ENCODE measurements around the gene DHPS. TPM values are rescaled to one million over a fixed set of nuclear protein-coding genes. Genes with fewer than 3 reads are reported as not detected.

The DHPS gene
- total RNA-seq, 2 donors from 2014 or later, result 55.8 to 136 TPM

DNA sequence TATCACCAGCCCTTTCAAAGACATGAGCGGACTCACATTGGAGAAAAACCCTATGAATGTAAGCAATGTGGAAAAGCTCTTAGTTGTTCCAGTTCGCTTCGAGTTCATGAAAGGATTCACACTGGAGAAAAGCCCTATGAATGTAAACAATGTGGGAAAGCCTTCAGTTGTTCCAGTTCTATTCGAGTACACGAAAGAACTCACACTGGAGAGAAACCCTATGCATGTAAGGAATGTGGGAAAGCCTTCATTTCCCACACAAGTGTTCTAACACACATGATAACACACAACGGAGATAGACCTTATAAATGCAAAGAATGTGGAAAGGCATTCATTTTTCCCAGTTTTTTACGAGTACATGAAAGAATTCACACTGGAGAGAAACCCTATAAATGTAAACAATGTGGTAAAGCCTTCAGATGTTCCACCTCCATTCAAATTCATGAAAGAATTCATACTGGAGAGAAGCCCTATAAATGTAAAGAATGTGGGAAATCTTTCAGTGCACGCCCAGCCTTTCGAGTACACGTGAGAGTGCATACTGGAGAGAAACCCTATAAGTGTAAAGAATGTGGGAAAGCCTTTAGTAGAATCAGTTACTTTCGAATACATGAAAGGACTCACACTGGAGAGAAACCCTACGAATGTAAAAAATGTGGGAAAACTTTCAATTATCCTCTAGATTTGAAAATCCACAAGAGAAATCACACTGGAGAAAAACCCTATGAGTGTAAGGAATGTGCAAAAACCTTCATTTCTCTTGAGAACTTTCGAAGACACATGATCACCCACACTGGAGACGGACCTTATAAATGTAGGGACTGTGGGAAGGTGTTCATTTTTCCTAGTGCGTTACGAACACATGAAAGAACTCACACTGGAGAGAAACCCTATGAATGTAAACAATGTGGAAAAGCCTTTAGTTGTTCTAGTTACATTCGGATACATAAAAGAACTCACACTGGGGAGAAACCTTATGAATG lies 53.3 kb downstream of the DHPS start:
- intact Hi-C loops (cut with DNase I), result no loop called here
- TF ChIP-seq, protein P1, sequence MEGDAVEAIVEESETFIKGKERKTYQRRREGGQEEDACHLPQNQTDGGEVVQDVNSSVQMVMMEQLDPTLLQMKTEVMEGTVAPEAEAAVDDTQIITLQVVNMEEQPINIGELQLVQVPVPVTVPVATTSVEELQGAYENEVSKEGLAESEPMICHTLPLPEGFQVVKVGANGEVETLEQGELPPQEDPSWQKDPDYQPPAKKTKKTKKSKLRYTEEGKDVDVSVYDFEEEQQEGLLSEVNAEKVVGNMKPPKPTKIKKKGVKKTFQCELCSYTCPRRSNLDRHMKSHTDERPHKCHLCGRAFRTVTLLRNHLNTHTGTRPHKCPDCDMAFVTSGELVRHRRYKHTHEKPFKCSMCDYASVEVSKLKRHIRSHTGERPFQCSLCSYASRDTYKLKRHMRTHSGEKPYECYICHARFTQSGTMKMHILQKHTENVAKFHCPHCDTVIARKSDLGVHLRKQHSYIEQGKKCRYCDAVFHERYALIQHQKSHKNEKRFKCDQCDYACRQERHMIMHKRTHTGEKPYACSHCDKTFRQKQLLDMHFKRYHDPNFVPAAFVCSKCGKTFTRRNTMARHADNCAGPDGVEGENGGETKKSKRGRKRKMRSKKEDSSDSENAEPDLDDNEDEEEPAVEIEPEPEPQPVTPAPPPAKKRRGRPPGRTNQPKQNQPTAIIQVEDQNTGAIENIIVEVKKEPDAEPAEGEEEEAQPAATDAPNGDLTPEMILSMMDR (IDR thresholded peaks at IDR 0.05), result no peak
- H3K27me3 ChIP-seq, result no peaks in the 10 kb centered on the region
- H3K4me3 ChIP-seq, result no peak overlapping the region
- H3K4me1 ChIP-seq, result no peaks in the 10 kb centered on the region
- DNase-seq (no peak), ATAC-seq (no peak)
- no peak overlapping the region for H3K27ac ChIP-seq
- peaks cover 0 to 8% (median 0%) of the 10 kb centered on the region in 3 donors for H3K9me3 ChIP-seq
- peaks cover 28 to 37% of the 10 kb centered on the region in 2 donors for H3K36me3 ChIP-seq (replicated peaks in 1 of 2; ENCODE audit: insufficient read depth in 1 of 2, low read depth in 2 of 2)
- WGBS, 2 donors, result 94 to 96% methylated on average over 17 of the region's 17 CpGs

DNA sequence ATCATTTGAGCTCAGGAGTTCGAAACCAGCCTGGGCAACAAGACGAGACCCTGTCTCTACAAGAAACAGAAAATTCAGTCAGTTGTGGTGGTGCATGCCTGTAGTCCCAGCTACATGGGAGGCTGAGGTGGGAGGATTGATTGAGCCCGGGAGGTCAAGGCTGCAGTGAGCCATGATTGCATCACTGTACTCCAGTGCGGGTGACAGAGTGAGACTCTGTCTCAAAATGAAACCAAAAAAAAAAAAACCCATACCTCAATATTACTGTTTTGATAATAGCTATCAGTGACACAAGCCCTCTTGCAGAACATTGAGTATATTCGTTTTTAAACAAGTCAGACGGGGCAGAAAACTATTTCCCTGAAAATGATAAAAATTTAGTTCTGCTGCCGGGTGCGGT lies 54.7 kb downstream of the DHPS start:
- Histone ChIP-seq H3K27ac (no peak overlapping the region), H3K36me3 (replicated peaks in 1 of 2; ENCODE audit: insufficient read depth in 1 of 2, low read depth in 2 of 2) (peaks cover 28 to 37% of the 10 kb centered on the region in 2 donors), H3K27me3 (no peaks in the 10 kb centered on the region), H3K4me1 (no peaks in the 10 kb centered on the region), H3K9me3 (peaks cover 0 to 8% (median 0%) of the 10 kb centered on the region in 3 donors), H3K4me3 (no peak overlapping the region)
- DNase-seq (no peak), ATAC-seq (no peak)
- TF ChIP-seq, protein P1 (IDR thresholded peaks at IDR 0.05), result no peak
- TF ChIP-seq POLR2A (IDR thresholded peaks at IDR 0.05), result no peak
- intact Hi-C loops (cut with DNase I), result no loop called here
- 87 to 93% methylated on average over 8 of the region's 8 CpGs for WGBS, 2 donors

Small RNAs within 50 kb of the gene (small RNA-seq; reads per million reads assigned to genes)
- 34.0 reads per million, percentile 94 among the genes with 10 or more reads in this experiment for gene SNORD41

Other genes starting within 250 kb of the DHPS start
- 1 to 10 TPM; 3.6 to 5.2 TPM for gene ZNF443, start 240.9 kb downstream of the DHPS start, total RNA-seq
- 1 to 10 TPM; 2.3 to 3.1 TPM for gene ZNF709, start 197.1 kb downstream of the DHPS start, total RNA-seq
- gene ZNF564, start 130.4 kb downstream of the DHPS start, total RNA-seq, result 10 to 100 TPM in 1 of 2 donors, 1 to 10 TPM in 1; 5.2 to 14.2 TPM
- gene ZNF490, start 71.1 kb downstream of the DHPS start, total RNA-seq, result 1 to 10 TPM; 2.0 to 2.6 TPM
- gene ZNF791, start 71.0 kb downstream of the DHPS start, total RNA-seq, result 10 to 100 TPM in 1 of 2 donors, 1 to 10 TPM in 1; 9.9 to 16.9 TPM
- gene MAN2B1, start 15.1 kb downstream of the DHPS start, total RNA-seq, result 10 to 100 TPM; 30.0 to 48.0 TPM
- gene WDR83, start 15.1 kb downstream of the DHPS start, total RNA-seq, result 10 to 100 TPM; 12.5 to 37.2 TPM
- not detected for gene GNG14, start 6.1 kb upstream of the DHPS start, total RNA-seq
- 1 to 10 TPM; 3.9 to 4.0 TPM for gene FBXW9, start 14.8 kb upstream of the DHPS start, total RNA-seq
- gene TNPO2, start 42.1 kb upstream of the DHPS start, total RNA-seq, result 10 to 100 TPM; 15.0 to 35.6 TPM
- 100 to 1,000 TPM; 187 to 282 TPM for gene TRIR, start 52.8 kb upstream of the DHPS start, total RNA-seq
- 10 to 100 TPM; 13.2 to 22.8 TPM for gene GET3, start 55.6 kb upstream of the DHPS start, total RNA-seq
- not detected for gene BEST2, start 69.9 kb upstream of the DHPS start, total RNA-seq
- 100 to 1,000 TPM; 114 to 354 TPM for gene HOOK2, start 93.7 kb upstream of the DHPS start, total RNA-seq
- 100 to 1,000 TPM; 219 to 485 TPM for gene JUNB, start 109.6 kb upstream of the DHPS start, total RNA-seq
- gene PRDX2, start 119.9 kb upstream of the DHPS start, total RNA-seq, result 100 to 1,000 TPM; 105 to 146 TPM
- gene THSD8, start 120.2 kb upstream of the DHPS start, total RNA-seq, result not detected
- 1 to 10 TPM; 1.3 to 6.5 TPM for gene RNASEH2A, start 124.7 kb upstream of the DHPS start, total RNA-seq
- under 1 TPM in 1 of 2 donors, not detected in 1; 0.52 TPM for gene RTBDN, start 152.7 kb upstream of the DHPS start, total RNA-seq
- under 1 TPM in 1 of 2 donors, not detected in 1; 0.26 TPM for gene MAST1, start 156.6 kb upstream of the DHPS start, total RNA-seq
- gene DNASE2, start 199.6 kb upstream of the DHPS start, total RNA-seq, result 10 to 100 TPM in 1 of 2 donors, 1 to 10 TPM in 1; 6.9 to 28.3 TPM
- not detected for gene KLF1, start 205.3 kb upstream of the DHPS start, total RNA-seq
- 10 to 100 TPM; 17.4 to 57.7 TPM for gene GCDH, start 209.3 kb upstream of the DHPS start, total RNA-seq
- not detected for gene SYCE2, start 237.4 kb upstream of the DHPS start, total RNA-seq